B cell (primary cell): ENCODE data around the gene ZNF333.

Experiments used
- CTCF ChIP-seq: fragments of 200-600 bp; IDR thresholded peaks from one replicate; pipeline ENCODE4 v1.8.0; 2022; ENCODE audit warnings: antibody characterized with exemption, mild to moderate bottlenecking
- EZH2 ChIP-seq: IDR thresholded peaks from 2 replicates; pipeline ENCODE4 v1.6.1; 2012; ENCODE audit warnings: borderline replicate concordance, low read depth, mild to moderate bottlenecking, moderate library complexity, low read length; ENCODE audit not compliant: insufficient read depth, poor library complexity, severe bottlenecking

GRCh38 chr19:14699641-14700040 is 9.8 kb downstream of the ZNF333 start:
- TF ChIP-seq CTCF, result no peak
- TF ChIP-seq EZH2, result no peak
